ENCODE measurements around the gene ZDHHC5. TPM values are rescaled to one million over a fixed set of nuclear protein-coding genes. Genes with fewer than 3 reads are reported as not detected.

Gene ZDHHC5
- total and polyA plus RNA-seq, 2 of the 13 experiments (the other 11 are each of a cell fraction or from before 2014, with no cell fraction given) = 26.6 to 34.0 TPM

DNA sequence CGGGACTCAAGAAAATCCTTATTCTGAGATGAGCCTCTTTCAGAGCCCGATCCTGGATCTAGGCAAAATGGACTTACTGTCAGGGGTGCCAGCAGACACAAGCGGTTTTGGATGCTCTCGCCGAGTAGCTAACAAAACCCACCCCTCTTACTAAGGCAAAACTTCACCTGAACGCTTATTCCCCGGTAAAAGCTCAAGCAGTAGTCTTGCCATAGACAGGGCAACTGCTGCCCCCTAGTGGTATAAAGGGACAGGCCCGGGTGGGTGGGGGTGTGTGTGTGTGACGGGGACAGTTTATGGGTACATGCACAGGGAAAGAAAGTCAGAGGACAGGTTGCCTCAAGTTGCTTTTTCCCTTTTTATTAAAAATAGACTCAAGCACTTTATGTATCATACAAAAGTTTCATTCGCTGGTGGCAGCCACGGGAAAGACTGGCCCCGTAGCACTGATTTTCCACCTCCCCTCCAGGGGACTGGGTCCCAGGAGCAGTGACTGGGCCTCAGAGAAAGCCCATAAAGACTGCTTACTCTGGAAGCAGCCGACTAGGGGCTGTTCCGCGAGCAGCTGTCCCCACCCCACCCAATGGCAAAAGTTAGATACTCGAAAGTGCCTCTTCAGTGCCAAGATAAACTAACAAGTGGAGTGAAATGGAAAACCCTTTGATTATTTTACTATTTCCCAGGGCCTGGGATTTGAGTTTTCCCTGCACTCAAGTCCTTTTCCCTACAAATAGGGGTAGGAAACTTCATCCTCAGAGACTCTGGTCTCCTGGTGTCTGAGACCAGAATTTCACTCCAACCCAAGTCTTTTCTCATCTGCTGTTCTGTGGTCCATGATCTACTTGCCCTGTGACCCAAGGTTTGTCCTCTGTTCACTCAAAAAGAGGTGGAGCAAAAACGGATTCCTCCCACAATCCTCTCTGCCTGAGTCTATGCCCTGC is 22.9 kb upstream of the ZDHHC5 start (continued):
- no peak for TF ChIP-seq PAF1 (CRISPR knock-in tag; IDR thresholded peaks at IDR 0.05)
- no peak for TF ChIP-seq ZNF331 (CRISPR knock-in tag; IDR thresholded peaks at IDR 0.05)
- no peak for TF ChIP-seq EEA1 (CRISPR knock-in tag; IDR thresholded peaks at IDR 0.05; ENCODE audit: borderline replicate concordance)
- TF ChIP-seq ZNF709 (CRISPR knock-in tag; IDR thresholded peaks at IDR 0.05) = no peak
- TF ChIP-seq SKI (IDR thresholded peaks at IDR 0.05; ENCODE audit: partially characterized antibody) = no peak
- TF ChIP-seq, protein P1, sequence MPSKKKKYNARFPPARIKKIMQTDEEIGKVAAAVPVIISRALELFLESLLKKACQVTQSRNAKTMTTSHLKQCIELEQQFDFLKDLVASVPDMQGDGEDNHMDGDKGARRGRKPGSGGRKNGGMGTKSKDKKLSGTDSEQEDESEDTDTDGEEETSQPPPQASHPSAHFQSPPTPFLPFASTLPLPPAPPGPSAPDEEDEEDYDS (CRISPR knock-in tag; IDR thresholded peaks at IDR 0.05) = no peak
- no peak for TF ChIP-seq ZNF224 (CRISPR knock-in tag; IDR thresholded peaks at IDR 0.05)
- TF ChIP-seq ZNF75D (CRISPR knock-in tag; IDR thresholded peaks at IDR 0.05; ENCODE audit: borderline replicate concordance) = no peak
- no peak for TF ChIP-seq JUN (CRISPR knock-in tag; IDR thresholded peaks at IDR 0.05)
- TF ChIP-seq CHCHD3 (CRISPR knock-in tag; IDR thresholded peaks at IDR 0.05) = no peak
- no peak for TF ChIP-seq MAFF (IDR thresholded peaks at IDR 0.05; ENCODE audit: low read depth, low read length)
- no peak for TF ChIP-seq TP53 (CRISPR knock-in tag; conservative IDR thresholded peaks at IDR 0.05)
- no peak for TF ChIP-seq BRCA1 (CRISPR knock-in tag; IDR thresholded peaks at IDR 0.05)
- no peak for TF ChIP-seq SYNCRIP (IDR thresholded peaks at IDR 0.05; ENCODE audit: insufficient read depth, low read depth, low read length)
- no peak for TF ChIP-seq TCF7 (IDR thresholded peaks at IDR 0.05; ENCODE audit: low read depth)
- peak; percentile 52 for TF ChIP-seq RAD21 (CRISPR knock-in tag; IDR thresholded peaks at IDR 0.05)
- peak; percentile 59; the same call in 1 of the 2 replicates for TF ChIP-seq MAZ (IDR thresholded peaks at IDR 0.05; ENCODE audit: borderline replicate concordance, low read depth, low read length)
- TF ChIP-seq MAZ (CRISPR knock-in tag; IDR thresholded peaks at IDR 0.05; ENCODE audit: low read depth) = no peak
- peak; percentile 26; the same call in 1 of the 2 replicates for TF ChIP-seq KDM3A (CRISPR knock-in tag; IDR thresholded peaks at IDR 0.05; ENCODE audit: low read depth)
- TF ChIP-seq, protein P2, sequence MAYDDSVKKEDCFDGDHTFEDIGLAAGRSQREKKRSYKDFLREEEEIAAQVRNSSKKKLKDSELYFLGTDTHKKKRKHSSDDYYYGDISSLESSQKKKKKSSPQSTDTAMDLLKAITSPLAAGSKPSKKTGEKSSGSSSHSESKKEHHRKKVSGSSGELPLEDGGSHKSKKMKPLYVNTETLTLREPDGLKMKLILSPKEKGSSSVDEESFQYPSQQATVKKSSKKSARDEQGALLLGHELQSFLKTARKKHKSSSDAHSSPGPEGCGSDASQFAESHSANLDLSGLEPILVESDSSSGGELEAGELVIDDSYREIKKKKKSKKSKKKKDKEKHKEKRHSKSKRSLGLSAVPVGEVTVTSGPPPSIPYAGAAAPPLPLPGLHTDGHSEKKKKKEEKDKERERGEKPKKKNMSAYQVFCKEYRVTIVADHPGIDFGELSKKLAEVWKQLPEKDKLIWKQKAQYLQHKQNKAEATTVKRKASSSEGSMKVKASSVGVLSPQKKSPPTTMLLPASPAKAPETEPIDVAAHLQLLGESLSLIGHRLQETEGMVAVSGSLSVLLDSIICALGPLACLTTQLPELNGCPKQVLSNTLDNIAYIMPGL (CRISPR knock-in tag; IDR thresholded peaks at IDR 0.05; ENCODE audit: borderline replicate concordance in 1 of 2, low read depth in 1 of 2) = peak; percentile 35 to 49; a peak in 1 of 4 replicates
- no peak for TF ChIP-seq SP4 (CRISPR knock-in tag; IDR thresholded peaks at IDR 0.05)
- TF ChIP-seq HDAC1 (CRISPR knock-in tag; IDR thresholded peaks at IDR 0.05) = no peak
- TF ChIP-seq, protein P3, sequence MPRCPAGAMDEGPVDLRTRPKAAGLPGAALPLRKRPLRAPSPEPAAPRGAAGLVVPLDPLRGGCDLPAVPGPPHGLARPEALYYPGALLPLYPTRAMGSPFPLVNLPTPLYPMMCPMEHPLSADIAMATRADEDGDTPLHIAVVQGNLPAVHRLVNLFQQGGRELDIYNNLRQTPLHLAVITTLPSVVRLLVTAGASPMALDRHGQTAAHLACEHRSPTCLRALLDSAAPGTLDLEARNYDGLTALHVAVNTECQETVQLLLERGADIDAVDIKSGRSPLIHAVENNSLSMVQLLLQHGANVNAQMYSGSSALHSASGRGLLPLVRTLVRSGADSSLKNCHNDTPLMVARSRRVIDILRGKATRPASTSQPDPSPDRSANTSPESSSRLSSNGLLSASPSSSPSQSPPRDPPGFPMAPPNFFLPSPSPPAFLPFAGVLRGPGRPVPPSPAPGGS (CRISPR knock-in tag; IDR thresholded peaks at IDR 0.05) = no peak
- no peak for TF ChIP-seq ZNF382 (CRISPR knock-in tag; IDR thresholded peaks at IDR 0.05; ENCODE audit: borderline replicate concordance)
- no peak for TF ChIP-seq ZNF501 (CRISPR knock-in tag; IDR thresholded peaks at IDR 0.05)
- no peak for TF ChIP-seq MEIS2 (CRISPR knock-in tag; IDR thresholded peaks at IDR 0.05)
- TF ChIP-seq STAT5B (CRISPR knock-in tag; IDR thresholded peaks at IDR 0.05) = no peak
- no peak for TF ChIP-seq AHR (CRISPR knock-in tag; IDR thresholded peaks at IDR 0.05)
